PFSK-1 (cell line): ENCODE results near the gene VEZF1.

ENCODE experiments used
- FOXP2 ChIP-seq: optimal IDR thresholded peaks from 2 replicates; pipeline ENCODE3; 2011; ENCODE audit warnings: borderline replicate concordance, control low read depth, inconsistent platforms; ENCODE audit not compliant: insufficient read depth; ENCODE audit errors: extremely low read length, extremely low read depth
- POLR2AphosphoS5 ChIP-seq: IDR thresholded peaks from 2 replicates; pipeline ENCODE4 v1.6.1; 2012; ENCODE audit warnings: low read depth, mild to moderate bottlenecking, control low read depth, low read length, moderate library complexity
- REST ChIP-seq, 2 experiments: IDR thresholded peaks; 2 replicates each; pipeline versions ENCODE4 v1.6.1 to v1.8.0; 2011 to 2012; ENCODE audit warnings: low read depth in 2 of 2, low read length in 2 of 2, control low read depth in 1 of 2, inconsistent platforms in 1 of 2, mild to moderate bottlenecking in 1 of 2, moderate library complexity in 1 of 2; ENCODE audit not compliant: insufficient read depth in 1 of 2
- SIN3A ChIP-seq: IDR thresholded peaks from 2 replicates; pipeline ENCODE4 v1.6.1; 2012; ENCODE audit warnings: mild to moderate bottlenecking, low read length, moderate library complexity, borderline replicate concordance; ENCODE audit not compliant: insufficient read depth
- TAF1 ChIP-seq: IDR thresholded peaks from 2 replicates; pipeline ENCODE4 v1.6.1; 2012; ENCODE audit warnings: low read length, control low read depth, borderline replicate concordance; ENCODE audit not compliant: insufficient read depth

Gene VEZF1

DNA sequence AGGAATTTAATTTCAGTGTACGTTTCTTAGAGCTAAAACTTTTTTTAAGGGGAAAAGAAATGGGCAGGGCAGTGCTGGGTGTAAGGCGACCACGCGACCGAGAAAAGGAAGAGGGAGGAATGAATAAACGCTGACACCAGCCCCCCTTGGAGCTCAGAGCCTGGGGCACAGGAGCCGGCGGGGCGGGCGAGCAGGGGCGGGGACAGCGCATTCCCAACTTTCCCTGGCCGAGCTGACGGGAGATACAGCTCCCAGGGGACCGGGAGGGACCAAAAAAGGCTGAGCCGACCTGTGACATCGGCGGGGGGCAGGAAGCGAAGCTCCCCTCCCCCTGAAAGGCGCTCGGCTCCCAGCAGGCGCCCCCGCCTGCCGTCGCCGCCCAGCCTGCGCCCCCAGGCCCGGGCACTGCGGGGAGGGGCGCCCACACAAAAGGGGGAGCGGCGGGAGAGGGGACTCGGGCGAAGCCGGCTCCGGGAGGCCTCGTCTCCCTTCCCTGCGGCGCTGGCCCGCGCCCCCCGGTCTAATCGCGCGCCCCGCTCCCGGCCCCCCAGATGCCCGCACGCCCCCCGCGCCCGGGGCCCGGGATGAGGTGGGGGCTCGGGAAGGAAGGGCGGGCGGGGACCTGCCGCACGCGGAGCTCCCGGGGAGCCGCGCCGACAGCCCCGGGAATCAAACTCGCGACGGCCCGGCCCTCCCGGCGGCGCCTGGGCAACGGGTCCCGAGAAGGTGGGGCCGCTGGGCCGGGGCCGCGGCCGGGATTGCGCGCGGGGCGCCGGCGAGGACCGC is 33.5 kb downstream of the VEZF1 start:
- TF ChIP-seq TAF1 (no peak), REST (IDR thresholded peaks at IDR 0.05; ENCODE audit: insufficient read depth in 1 of 2, low read depth in 2 of 2, low read length in 2 of 2) (no peak), POLR2AphosphoS5 (no peak), SIN3A (no peak), FOXP2 (no peak)

- TF ChIP-seq FOXP2 (no peak), SIN3A (no peak), POLR2AphosphoS5 (no peak), TAF1 (no peak), REST (IDR thresholded peaks at IDR 0.05; ENCODE audit: insufficient read depth in 1 of 2, low read depth in 2 of 2, low read length in 2 of 2) (peak in 1 of 2 experiments; percentile 61; a peak in 1 of 4 replicates)
Observed at GRCh38 chr17:57953705-57954396, 34.2 kb downstream of the VEZF1 start.

DNA sequence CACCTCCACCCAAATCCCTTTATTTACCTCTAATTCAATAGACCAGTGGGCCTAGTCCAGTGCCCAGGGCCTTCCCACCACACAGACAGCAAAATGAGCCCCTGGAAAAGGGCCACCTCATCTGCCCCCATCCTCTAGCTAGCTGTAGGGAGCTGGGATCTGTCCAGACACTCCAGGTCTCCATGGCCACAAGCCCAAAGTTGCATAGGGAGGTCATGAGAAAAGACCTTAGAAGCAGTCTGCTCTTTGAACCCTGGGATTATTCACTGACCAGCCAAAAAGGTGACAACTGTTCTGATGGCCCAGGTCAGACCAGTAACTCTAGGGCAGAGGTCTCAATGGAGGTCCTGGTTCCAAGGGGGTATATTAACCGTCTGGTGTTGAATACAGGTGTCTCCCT is 34.8 kb downstream of the VEZF1 start:
- TF ChIP-seq SIN3A (no peak), REST (IDR thresholded peaks at IDR 0.05; ENCODE audit: insufficient read depth in 1 of 2, low read depth in 2 of 2, low read length in 2 of 2) (no peak)

DNA sequence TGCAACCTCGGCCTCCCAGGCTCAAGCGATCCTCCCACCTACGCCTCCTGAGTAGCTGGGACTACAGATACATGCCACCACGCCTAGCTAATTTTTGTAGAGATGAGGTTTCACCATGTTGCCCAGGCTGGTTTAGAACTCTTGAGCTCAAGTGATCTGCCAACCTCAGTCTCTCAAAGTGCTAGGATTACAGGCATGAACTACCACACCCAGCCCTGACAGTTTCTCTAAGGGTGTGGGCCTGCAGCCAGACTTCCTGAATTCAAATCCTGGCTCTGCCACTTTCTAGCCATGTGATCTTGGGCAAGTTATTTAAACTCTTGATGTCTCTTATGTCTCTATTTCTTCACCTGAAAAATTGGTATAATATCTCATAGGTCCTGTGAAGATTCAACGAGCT is 38.4 kb downstream of the VEZF1 start:
- TF ChIP-seq SIN3A (no peak), TAF1 (no peak), FOXP2 (no peak)

DNA sequence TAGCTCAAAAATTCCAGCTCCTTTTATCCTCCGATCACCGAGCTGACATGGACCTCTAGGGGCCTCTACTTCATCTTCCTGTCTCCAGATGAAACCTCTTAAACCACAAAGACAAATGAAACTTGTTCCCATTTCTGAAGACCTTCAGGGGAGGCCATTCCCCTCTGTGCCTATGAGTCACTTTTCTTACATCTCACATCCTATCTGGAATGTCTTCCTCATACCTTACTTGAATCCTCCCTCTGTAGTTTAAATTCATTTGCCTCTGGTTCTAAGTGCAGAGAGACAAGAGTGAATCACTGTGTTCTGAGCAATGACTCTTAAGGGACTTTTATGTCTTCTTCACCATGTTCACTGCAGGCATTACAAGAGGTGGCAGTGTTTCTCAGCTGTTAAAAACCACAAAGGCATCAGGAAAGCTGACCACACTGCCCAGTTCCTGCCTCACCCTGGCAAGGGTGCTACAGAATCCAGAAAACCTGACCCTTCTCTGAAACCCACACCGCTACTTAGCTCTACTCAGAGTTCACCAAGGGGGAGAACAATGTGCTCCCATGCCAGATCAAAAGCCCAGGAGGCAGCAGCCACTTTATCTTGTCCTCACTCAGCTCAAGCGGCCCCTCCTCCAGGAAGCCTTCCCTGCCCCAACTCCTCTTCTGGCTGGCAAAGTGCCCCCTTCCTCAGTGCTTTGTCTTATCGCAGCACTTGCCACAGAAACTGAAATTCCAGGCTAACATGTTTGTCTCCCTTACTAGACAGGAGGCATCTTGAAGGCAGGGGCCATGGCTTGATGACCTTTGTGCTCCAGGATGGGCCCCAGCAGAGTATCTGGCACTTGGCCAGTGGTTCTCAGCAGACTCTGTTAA is 39.3 kb downstream of the VEZF1 start:
- TF ChIP-seq FOXP2 = no peak
- peak; percentile 36; the same call in 1 of the 2 replicates for TF ChIP-seq TAF1

DNA sequence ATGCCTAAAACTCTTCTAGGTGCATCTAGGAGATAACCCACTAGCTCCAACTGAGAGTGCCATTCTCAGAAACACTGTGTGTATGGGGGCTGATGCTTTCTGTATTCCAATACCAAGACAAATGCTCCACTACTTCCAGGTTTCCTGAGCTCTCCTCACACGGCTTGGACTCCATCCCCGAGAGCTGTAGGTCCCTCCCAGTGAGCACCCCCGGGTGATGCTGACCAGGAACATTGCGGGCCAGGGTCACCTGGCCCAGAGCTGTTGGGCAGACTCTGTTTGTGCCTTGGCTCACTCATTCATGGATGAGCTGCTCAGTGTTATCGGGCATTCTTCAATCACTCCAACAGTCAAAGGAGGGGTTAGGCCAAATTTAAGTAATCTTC is 39.9 kb downstream of the VEZF1 start:
- TF ChIP-seq REST (IDR thresholded peaks at IDR 0.05; ENCODE audit: insufficient read depth in 1 of 2, low read depth in 2 of 2, low read length in 2 of 2) (no peak), SIN3A (no peak), FOXP2 (no peak), POLR2AphosphoS5 (no peak), TAF1 (no peak)
